Pancreas (tissue), 10 donors: ENCODE data around the gene FILIP1. TPM values are rescaled to one million over a fixed set of nuclear protein-coding genes. Genes with fewer than 3 reads are reported as not detected.

ENCODE experiments used
- ATAC-seq, 4 donors: fragments of 200-7000 bp; cut with Tn5 transposase; one replicate each; pipeline versions ENCODE4 v1.8.0 to v1.9.1; 2020; ENCODE audit warnings: mild to moderate bottlenecking in 4 of 4, moderate library complexity in 4 of 4
- DNase-seq, 6 donors: peaks; one replicate each; pipeline ENCODE4 v3.0.0-alpha.2; 2020
- FAIRE-seq: peaks from 2 replicates; lab custom pipeline; 2012; peaks lifted over from hg19 to GRCh38; lab: Jason Lieb, UNC
- H3K27ac ChIP-seq, 4 donors: fragments of 200-600 bp; sonication (generic); 1 replicate in 3 of 4; 2 replicates in 1 of 4; pipeline versions ENCODE4 v1.5.0 to v1.8.0; 2020
- H3K27me3 ChIP-seq, 4 donors: fragments of 200-600 bp; one replicate each; pipeline ENCODE4 v1.8.0; 2021
- H3K36me3 ChIP-seq, 3 donors: fragments of 200-600 bp; sonication (generic) in 1 of 3; one replicate each; pipeline versions ENCODE4 v1.5.0 to v1.8.0; 2020 to 2021
- H3K4me1 ChIP-seq, 3 donors: fragments of 200-600 bp; one replicate each; pipeline ENCODE4 v1.8.0; 2021
- H3K4me3 ChIP-seq, 4 donors: fragments of 200-600 bp; sonication (generic) in 2 of 4; one replicate each; pipeline versions ENCODE4 v1.5.0 to v1.8.0; 2020 to 2021
- H3K9me3 ChIP-seq, 4 donors: fragments of 200-600 bp; one replicate each; pipeline ENCODE4 v1.8.0; 2021
- CTCF ChIP-seq, 4 donors: fragments of 200-600 bp; sonication (generic) in 3 of 4; IDR thresholded peaks; one replicate each; pipeline versions ENCODE4 v1.5.0 to v1.8.0; 2021; ENCODE audit warnings: antibody characterized with exemption in 4 of 4
- WGBS, 2 donors: extraction: QIAGEN DNeasy Blood & Tissue Kit; methylation state at CpG; one replicate each; pipeline ENCODE4 v1.1.7; 2013; 5-methylcytosine and 5-hydroxymethylcytosine counted together
- intact Hi-C, 3 donors: fragments of 100-400 bp; cut with DNase I; formaldehyde crosslinking; loops; one replicate each; pipeline versions ENCODE4 v1.11.1 to v1.14.2; 2022
- polyA plus RNA-seq, 2 donors: library from polyadenylated mRNA; stranded (reverse); fragments of 200-250 nt; gene quantifications; one replicate each; pipeline ENCODE4 v1.2.3, GENCODE V29; 2013
- total RNA-seq, 6 donors: library from RNA; stranded (reverse); fragmentation: NEBNext Ultra II Directional in 4 of 6; extraction: Animal tissue kit (Norgen Biotek cat#: 25700) in 4 of 6; gene quantifications; one replicate each; pipeline versions ENCODE4 v1.2.1 to v1.2.4, GENCODE V29; 2021 to 2023
- donor health status: healthy with polysubstance abuse.
- donor health status: DM: no; HTN: no; CAD: no; lungs with moderate emphysema.
- donor health status: DM: no; HTN: no; CAD: no.
- donor health status: control.
- donor health status: control.
- donor health status: Bipolar disorder and iron deficiency.
- donor health status: DM: yes; HTN: yes; CAD: no.
- donor health status: DM: no; HTN: no; CAD: no.
- donor health status: DM: no; HTN: no; CAD: no.
- donor health status: DM: yes; HTN: yes; CAD: no.

Gene FILIP1
- total and polyA plus RNA-seq, 8 donors, result 0.33 to 3.6 (median 1.5) TPM

- H3K9me3 ChIP-seq, result no peaks in the 10 kb centered on the region
- no peak for TF ChIP-seq CTCF (IDR thresholded peaks at IDR 0.05)
- H3K4me3 ChIP-seq, result no peak overlapping the region
- 94 to 98% methylated on average over 6 of the region's 6 CpGs for WGBS, 2 donors
- H3K27ac ChIP-seq, result no peak overlapping the region
- H3K36me3 ChIP-seq, result no peaks in the 10 kb centered on the region
- DNase-seq (no peak), FAIRE-seq (no peak), ATAC-seq (no peak)
- H3K27me3 ChIP-seq, result no peaks in the 10 kb centered on the region
- intact Hi-C loops, result no loop called here
- no peaks in the 10 kb centered on the region for H3K4me1 ChIP-seq
These were observed 13.9 kb downstream of the FILIP1 start for GRCh38 chr6:75479712-75480111.

DNA sequence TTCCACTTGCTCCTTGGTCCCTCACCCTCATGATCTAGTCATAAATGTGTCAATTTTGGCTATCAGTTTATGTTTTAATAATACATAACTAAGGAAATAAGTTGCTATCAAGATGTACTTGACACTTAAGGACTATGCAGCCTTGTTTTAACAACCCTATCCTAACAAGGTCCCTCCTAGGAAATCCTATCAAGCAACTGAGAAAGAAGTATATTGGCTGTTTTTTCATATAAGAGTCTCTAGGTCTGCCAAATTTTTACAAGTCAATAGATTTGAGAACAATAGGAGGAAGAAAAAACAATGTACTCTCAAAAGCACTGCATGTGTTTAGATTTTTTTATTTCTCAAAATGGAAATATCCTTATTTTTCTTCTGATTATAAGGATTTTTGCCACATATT lies 14.7 kb downstream of the FILIP1 start:
- no peaks in the 10 kb centered on the region for H3K9me3 ChIP-seq
- no peaks in the 10 kb centered on the region for H3K4me1 ChIP-seq
- no peak for TF ChIP-seq CTCF (IDR thresholded peaks at IDR 0.05)
- FAIRE-seq (no peak), ATAC-seq (no peak), DNase-seq (no peak)
- H3K27ac ChIP-seq, result no peak overlapping the region
- no peaks in the 10 kb centered on the region for H3K27me3 ChIP-seq
- no peak overlapping the region for H3K4me3 ChIP-seq
- intact Hi-C loops, result no loop called here
- no peaks in the 10 kb centered on the region for H3K36me3 ChIP-seq

DNA sequence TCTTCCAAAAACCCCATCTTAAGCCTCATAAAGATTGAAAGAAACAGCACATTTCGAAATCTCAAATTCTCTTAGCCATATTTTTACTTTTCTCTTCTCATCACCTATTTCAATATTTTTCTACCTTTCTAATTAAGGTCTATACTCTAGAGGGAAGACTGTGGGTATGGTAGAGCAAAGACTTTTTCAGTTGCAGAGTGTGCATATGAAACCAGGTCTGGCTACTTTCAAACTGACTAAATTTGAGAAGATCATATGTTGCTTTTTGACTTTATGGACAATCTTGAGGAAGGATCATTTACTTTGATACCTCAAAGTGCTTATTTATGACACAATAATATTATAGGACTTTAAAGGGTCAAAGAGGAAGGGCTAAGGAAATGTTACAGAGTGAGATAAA lies 20.7 kb downstream of the FILIP1 start:
- ATAC-seq (no peak), DNase-seq (no peak), FAIRE-seq (no peak)
- intact Hi-C loops, result no loop called here
- TF ChIP-seq CTCF (IDR thresholded peaks at IDR 0.05), result no peak
- Histone ChIP-seq H3K4me1 (no peaks in the 10 kb centered on the region), H3K36me3 (no peaks in the 10 kb centered on the region), H3K27me3 (no peaks in the 10 kb centered on the region), H3K9me3 (no peaks in the 10 kb centered on the region), H3K4me3 (no peak overlapping the region), H3K27ac (no peak overlapping the region)
- WGBS, 2 donors, result 82 to 85% methylated on average over 1 of the region's 1 CpG

DNA sequence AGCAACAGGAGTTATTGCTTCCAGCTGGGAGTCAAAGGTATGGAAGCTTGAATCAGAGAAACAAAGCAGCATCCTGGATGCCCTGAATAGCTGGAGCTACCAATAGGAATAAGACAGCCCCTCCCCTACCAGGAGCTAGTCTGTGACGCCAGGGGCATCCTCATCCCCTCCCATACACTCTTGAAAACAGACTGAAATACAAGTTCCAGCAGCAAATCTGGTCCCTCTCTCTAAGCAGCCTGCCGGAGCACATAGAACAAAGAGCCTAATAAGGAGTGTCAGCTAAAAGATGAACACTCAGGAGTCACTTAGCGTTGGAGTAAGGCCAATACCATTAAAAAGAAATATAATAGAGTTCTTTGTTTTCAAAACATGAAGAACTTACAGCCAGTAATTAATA lies 25.6 kb downstream of the FILIP1 start:
- Histone ChIP-seq H3K27me3 (no peaks in the 10 kb centered on the region), H3K27ac (no peak overlapping the region), H3K9me3 (no peaks in the 10 kb centered on the region), H3K4me3 (no peak overlapping the region), H3K4me1 (no peaks in the 10 kb centered on the region), H3K36me3 (no peaks in the 10 kb centered on the region)
- TF ChIP-seq CTCF (IDR thresholded peaks at IDR 0.05), result no peak
- DNase-seq (no peak), FAIRE-seq (no peak), ATAC-seq (no peak)
- WGBS, 2 donors, result 48 to 56% methylated on average over 3 of the region's 3 CpGs
- intact Hi-C loops, result no loop called here

GRCh38 chr6:75467284-75467683 lies 26.3 kb downstream of the FILIP1 start:
- FAIRE-seq (no peak), ATAC-seq (no peak), DNase-seq (no peak)
- Histone ChIP-seq H3K4me3 (no peak overlapping the region), H3K27ac (no peak overlapping the region), H3K36me3 (no peaks in the 10 kb centered on the region), H3K9me3 (no peaks in the 10 kb centered on the region), H3K4me1 (no peaks in the 10 kb centered on the region), H3K27me3 (no peaks in the 10 kb centered on the region)
- TF ChIP-seq CTCF (IDR thresholded peaks at IDR 0.05), result no peak
- intact Hi-C loops, result no loop called here
- 73 to 81% methylated on average over 4 of the region's 4 CpGs for WGBS, 2 donors
